K562 (cell line): Measurements from ENCODE around the gene MCL1. TPM values are rescaled to one million over a fixed set of nuclear protein-coding genes. Genes with fewer than 3 reads are reported as not detected.

Experiments used
- CAMTA2 ChIP-seq: fragments of 250-450 bp; sonication (Bioruptor Pico); conservative IDR thresholded peaks from 2 replicates; pipeline ENCODE4 v1.5.1; 2022
- CUX1 ChIP-seq: fragments of 200-800 bp; sonication (Bioruptor generic); IDR thresholded peaks from 2 replicates; pipeline ENCODE4 v1.6.1; 2016; ENCODE audit warnings: missing genetic modification characterization, missing compliant biosample characterization
- DIDO1 ChIP-seq: fragments of 450-650 bp; IDR thresholded peaks from 2 replicates; pipeline ENCODE4 v1.6.1; 2016; ENCODE audit warnings: low read depth, missing biosample characterization, missing genetic modification characterization
- DNMT1 ChIP-seq: fragments of 450-650 bp; IDR thresholded peaks from 2 replicates; pipeline ENCODE4 v1.6.1; 2016; ENCODE audit warnings: antibody characterized with exemption, mild to moderate bottlenecking
- DPF2 ChIP-seq: fragments of 450-650 bp; IDR thresholded peaks from 2 replicates; pipeline ENCODE4 v1.6.1; 2016
- FIP1L1 ChIP-seq: fragments of 200-400 bp; formaldehyde crosslinking; IDR thresholded peaks from 2 replicates; pipeline ENCODE4 v1.6.1; 2018; ENCODE audit warnings: mild to moderate bottlenecking, low read depth, low read length; ENCODE audit not compliant: poor library complexity, severe bottlenecking
- HNRNPH1 ChIP-seq: fragments of 200-400 bp; formaldehyde crosslinking; optimal IDR thresholded peaks from 2 replicates; pipeline ENCODE3; 2017; ENCODE audit warnings: low read depth, mild to moderate bottlenecking, low read length, moderate library complexity
- KLF1 ChIP-seq: fragments of 450-650 bp; IDR thresholded peaks from 2 replicates; pipeline ENCODE4 v1.6.1; 2016; ENCODE audit warnings: missing genetic modification characterization, missing compliant biosample characterization
- LEF1 ChIP-seq: fragments of 450-650 bp; IDR thresholded peaks from 2 replicates; pipeline ENCODE4 v1.6.1; 2016; ENCODE audit warnings: mild to moderate bottlenecking
- MAX ChIP-seq: sonication (generic); formaldehyde crosslinking; IDR thresholded peaks from 2 replicates; pipeline ENCODE4 v1.9.0; 2022; ENCODE audit warnings: mild to moderate bottlenecking, missing genetic modification reagents
- MBD2 ChIP-seq: sonication (generic); IDR thresholded peaks from 2 replicates; pipeline ENCODE4 v1.6.1; 2016; ENCODE audit warnings: low read depth, borderline replicate concordance
- MTF1 ChIP-seq: fragments of 250-450 bp; sonication (Bioruptor Pico); IDR thresholded peaks from 2 replicates; pipeline ENCODE4 v1.9.0; 2021; ENCODE audit warnings: moderate library complexity, mild to moderate bottlenecking, inconsistent platforms, borderline replicate concordance
- PML ChIP-seq: IDR thresholded peaks from 2 replicates; pipeline ENCODE4 v1.6.1; 2012; ENCODE audit warnings: low read length, inconsistent platforms
- POLR3G ChIP-seq: IDR thresholded peaks from 2 replicates; pipeline ENCODE4 v1.6.1; 2011; ENCODE audit not compliant: insufficient read length, insufficient replicate concordance; ENCODE audit errors: extremely low read depth
- PTTG1 ChIP-seq: fragments of 450-650 bp; IDR thresholded peaks from 2 replicates; pipeline ENCODE4 v1.6.1; 2016; ENCODE audit warnings: low read depth, mild to moderate bottlenecking, missing genetic modification characterization, missing compliant biosample characterization
- TEAD4 ChIP-seq, 2 experiments: sonication (generic) in 1 of 2; formaldehyde crosslinking in 1 of 2; IDR thresholded peaks; 2 replicates each; pipeline versions ENCODE4 v1.6.1 to v1.8.0; 2012 to 2022; ENCODE audit warnings: borderline replicate concordance in 1 of 2, inconsistent platforms in 1 of 2, low read length in 1 of 2, mild to moderate bottlenecking in 1 of 2, missing genetic modification reagents in 1 of 2
- TSC22D4 ChIP-seq: fragments of 450-650 bp; IDR thresholded peaks from 2 replicates; pipeline ENCODE4 v1.6.1; 2016; ENCODE audit warnings: missing genetic modification characterization, missing biosample characterization, control low read depth
- WHSC1 ChIP-seq: IDR thresholded peaks from one replicate; pipeline ENCODE4 v1.6.1; 2012; ENCODE audit warnings: low read length, control low read depth, inconsistent platforms
- ZNF282 ChIP-seq: sonication (generic); formaldehyde crosslinking; IDR thresholded peaks from 2 replicates; pipeline ENCODE4 v1.8.1; 2023; ENCODE audit warnings: missing genetic modification reagents
- ZNF740 ChIP-seq, 3 experiments: fragments of 200-800 bp in 1 of 3; sonication (Bioruptor generic) in 1 of 3; sonication (generic) in 1 of 3; formaldehyde crosslinking in 1 of 3; IDR thresholded peaks; 2 replicates each; pipeline versions ENCODE4 v1.6.1 to v1.8.0; 2016 to 2022; ENCODE audit warnings: mild to moderate bottlenecking in 2 of 3, missing compliant biosample characterization in 2 of 3, missing genetic modification characterization in 2 of 3, missing genetic modification reagents in 1 of 3
- polyA plus RNA-seq, 8 experiments: library from polyadenylated mRNA; depleted of rRNA in 4 of 8; stranded (reverse) in 5 of 8; unstranded in 3 of 8; fragments of >200 nt; fragmentation: Nextera tagmentation in 2 of 8; fragmentation: Illumina TruSeq in 1 of 8; extraction: Ambion mirVana in 2 of 8; extraction: Trizol in 1 of 8; gene quantifications; 2 replicates each; pipeline versions ENCODE4 v1.2.1 to v1.2.3, GENCODE V29; 2011 to 2014; ENCODE audit warnings: inconsistent platforms in 1 of 8, missing spikeins in 1 of 8
- total RNA-seq, 7 experiments: library from RNA; depleted of rRNA in 6 of 7; stranded (reverse); fragments of >200 nt in 6 of 7; fragmentation: Illumina TruSeq in 2 of 7; extraction: Trizol in 2 of 7; gene quantifications; 2 replicates each; pipeline versions ENCODE4 v1.2.1 to v1.2.3, GENCODE V29; 2011 to 2021; ENCODE audit warnings: low replicate concordance in 1 of 7
- TF ChIP-seq, protein P1 (sequence below): sonication (generic); IDR thresholded peaks from 2 replicates; pipeline ENCODE4 v1.6.1; 2016

MCL1 gene
- total and polyA plus RNA-seq, 9 of the 15 experiments (the other 6 are each of a cell fraction or from before 2014, with no cell fraction given) = 27.1 to 224 (median 138) TPM

DNA sequence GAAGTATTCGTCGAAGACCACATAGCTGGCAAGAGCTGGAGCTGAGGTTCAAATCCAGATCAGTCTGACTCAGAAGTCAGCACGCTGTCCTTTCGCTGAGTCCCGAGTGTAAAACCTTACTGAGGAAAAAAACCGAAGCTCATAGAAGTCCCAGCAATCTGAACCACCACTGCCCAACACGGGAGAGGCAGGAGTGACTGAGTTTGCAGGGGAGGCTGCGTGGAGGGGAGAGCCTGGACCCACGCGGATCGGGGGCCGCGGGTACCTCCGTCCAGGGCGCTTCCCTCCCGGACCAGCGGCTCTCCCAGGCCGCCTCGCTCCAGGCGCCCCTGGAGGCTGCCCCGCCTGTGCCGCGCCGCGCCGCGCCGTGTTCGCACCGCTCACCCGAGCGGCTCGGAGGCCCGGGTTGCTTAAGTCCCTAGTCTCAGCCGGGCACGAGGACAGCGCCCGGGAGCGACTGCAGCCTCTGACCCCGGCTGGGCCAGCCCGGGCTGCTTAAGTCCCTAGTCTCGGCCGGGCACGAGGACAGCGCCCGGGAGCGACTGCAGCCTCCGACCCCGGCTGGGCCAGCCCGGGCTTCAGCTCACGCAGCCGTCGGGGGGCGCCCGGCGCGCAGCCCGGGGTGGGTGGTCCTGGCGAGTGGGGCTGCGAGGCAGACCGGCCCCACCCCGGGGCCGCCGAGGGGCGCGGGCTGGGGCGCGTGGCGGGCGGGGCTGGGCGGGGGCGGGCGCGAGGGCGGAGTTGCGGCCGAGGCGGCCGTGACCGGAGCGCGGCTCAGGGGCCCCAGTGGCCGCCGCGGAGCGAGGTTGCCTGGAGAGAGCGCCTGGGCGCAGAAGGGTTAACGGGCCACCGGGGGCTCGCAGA lies 30.5 kb downstream of the MCL1 start, which contains the start of gene ADAMTSL4 (continued):
- TF ChIP-seq ZNF740 (CRISPR knock-in tag; IDR thresholded peaks at IDR 0.05) = no peak
- TF ChIP-seq ZNF740 (tag; IDR thresholded peaks at IDR 0.05) = no peak; a peak in 1 of 4 replicates
- TF ChIP-seq MBD2 = peak; percentile 50; the same call in 1 of the 2 replicates
- TF ChIP-seq HNRNPH1 = no peak
- peak; percentile 30; the same call in 1 of the 2 replicates for TF ChIP-seq PML
- TF ChIP-seq CUX1 (CRISPR knock-in tag) = no peak
- no peak for TF ChIP-seq DNMT1
- peak; percentile 55 for TF ChIP-seq FIP1L1
- TF ChIP-seq KLF1 (tag) = no peak
- TF ChIP-seq MTF1 (CRISPR knock-in tag) = no peak
- TF ChIP-seq DPF2 = no peak
- no peak for TF ChIP-seq DIDO1 (tag)
- no peak for TF ChIP-seq LEF1
- no peak for TF ChIP-seq POLR3G
- TF ChIP-seq ZNF282 (CRISPR knock-in tag) = no peak
- TF ChIP-seq WHSC1 = no peak
- TF ChIP-seq PTTG1 (tag) = no peak
- TF ChIP-seq TEAD4 (IDR thresholded peaks at IDR 0.05; ENCODE audit: low read length) = no peak
- TF ChIP-seq TEAD4 (CRISPR knock-in tag; IDR thresholded peaks at IDR 0.05; ENCODE audit: borderline replicate concordance) = peak; percentile 68; the same call in 1 of the 2 replicates
- peak; percentile 92 for TF ChIP-seq MAX
- TF ChIP-seq TSC22D4 (tag) = no peak
- no peak for TF ChIP-seq CAMTA2 (CRISPR knock-in tag)
- TF ChIP-seq, protein P1, sequence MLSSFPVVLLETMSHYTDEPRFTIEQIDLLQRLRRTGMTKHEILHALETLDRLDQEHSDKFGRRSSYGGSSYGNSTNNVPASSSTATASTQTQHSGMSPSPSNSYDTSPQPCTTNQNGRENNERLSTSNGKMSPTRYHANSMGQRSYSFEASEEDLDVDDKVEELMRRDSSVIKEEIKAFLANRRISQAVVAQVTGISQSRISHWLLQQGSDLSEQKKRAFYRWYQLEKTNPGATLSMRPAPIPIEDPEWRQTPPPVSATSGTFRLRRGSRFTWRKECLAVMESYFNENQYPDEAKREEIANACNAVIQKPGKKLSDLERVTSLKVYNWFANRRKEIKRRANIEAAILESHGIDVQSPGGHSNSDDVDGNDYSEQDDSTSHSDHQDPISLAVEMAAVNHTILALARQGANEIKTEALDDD = no peak
